ENCODE measurements around the gene SUMO3.

The SUMO3 gene

DNA sequence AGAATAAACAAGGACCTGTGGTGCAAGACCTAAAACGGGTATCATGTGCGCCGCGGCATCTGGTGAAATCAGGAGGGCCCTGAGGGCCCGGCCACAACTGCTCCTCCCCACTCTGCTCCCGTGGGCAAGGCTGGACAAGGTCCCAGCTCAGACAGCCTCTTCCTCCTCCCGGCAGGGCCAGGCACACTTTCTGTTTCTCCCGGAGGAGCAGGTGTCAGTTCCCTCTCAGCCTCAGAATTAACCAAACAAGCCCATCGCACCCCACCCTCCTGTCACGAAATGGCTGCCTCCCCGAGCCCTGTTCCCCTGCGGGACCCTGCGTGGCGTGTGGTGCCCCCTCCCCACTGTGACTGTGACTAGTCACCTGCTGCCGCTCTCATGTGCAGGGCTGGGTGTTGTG is 40.4 kb upstream of the SUMO3 start:
- TF ChIP-seq, protein P1, sequence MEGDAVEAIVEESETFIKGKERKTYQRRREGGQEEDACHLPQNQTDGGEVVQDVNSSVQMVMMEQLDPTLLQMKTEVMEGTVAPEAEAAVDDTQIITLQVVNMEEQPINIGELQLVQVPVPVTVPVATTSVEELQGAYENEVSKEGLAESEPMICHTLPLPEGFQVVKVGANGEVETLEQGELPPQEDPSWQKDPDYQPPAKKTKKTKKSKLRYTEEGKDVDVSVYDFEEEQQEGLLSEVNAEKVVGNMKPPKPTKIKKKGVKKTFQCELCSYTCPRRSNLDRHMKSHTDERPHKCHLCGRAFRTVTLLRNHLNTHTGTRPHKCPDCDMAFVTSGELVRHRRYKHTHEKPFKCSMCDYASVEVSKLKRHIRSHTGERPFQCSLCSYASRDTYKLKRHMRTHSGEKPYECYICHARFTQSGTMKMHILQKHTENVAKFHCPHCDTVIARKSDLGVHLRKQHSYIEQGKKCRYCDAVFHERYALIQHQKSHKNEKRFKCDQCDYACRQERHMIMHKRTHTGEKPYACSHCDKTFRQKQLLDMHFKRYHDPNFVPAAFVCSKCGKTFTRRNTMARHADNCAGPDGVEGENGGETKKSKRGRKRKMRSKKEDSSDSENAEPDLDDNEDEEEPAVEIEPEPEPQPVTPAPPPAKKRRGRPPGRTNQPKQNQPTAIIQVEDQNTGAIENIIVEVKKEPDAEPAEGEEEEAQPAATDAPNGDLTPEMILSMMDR (IDR thresholded peaks at IDR 0.05; ENCODE audit: borderline replicate concordance, control extremely low read depth, extremely low read depth, insufficient read depth, missing control alignments) = no peak
- in situ Hi-C loops (cut with MboI; ENCODE audit: low sequenced_read_pairs, unreplicated experiment) = no loop called here
- DNase-seq (ENCODE audit: low spot score) = no peak

DNA sequence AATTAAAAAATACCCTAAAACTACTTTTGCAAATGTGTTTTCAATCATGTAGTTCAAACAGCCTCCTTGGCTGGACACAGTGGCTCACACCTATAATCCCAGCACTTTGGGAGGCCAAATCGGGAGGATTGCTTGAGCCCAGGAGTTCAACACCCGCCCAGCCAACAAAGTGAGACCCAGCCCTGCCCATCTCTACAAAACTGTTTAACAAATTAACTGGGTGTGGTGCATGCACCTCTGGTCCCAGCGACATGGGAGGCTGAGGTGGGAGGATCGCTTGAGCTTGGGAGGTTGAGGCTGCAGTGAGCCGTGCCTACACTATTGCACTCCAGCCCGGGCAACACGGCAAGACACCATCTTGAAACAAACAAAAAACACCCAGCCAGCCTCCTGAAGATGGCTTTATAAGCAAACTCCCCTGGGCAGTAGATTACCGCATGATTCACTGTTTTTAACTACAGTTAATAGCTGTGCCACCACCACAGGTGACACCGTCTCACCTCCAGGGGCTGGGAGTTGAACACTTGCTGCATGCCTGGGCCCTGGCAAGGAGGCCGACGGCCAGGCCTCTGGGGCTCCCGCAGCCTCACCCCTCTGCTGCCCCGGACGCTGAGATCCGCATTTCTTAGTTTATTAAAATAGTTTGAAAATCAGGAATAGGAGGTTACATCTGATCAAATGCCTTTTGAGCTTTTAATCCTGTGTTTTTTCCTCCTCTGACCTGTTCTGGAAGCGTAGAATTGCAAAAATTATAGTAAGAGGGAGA is 39.4 kb upstream of the SUMO3 start:
- no peak for DNase-seq (ENCODE audit: low spot score)
- in situ Hi-C loops (cut with MboI; ENCODE audit: low sequenced_read_pairs, unreplicated experiment) = no loop called here
- TF ChIP-seq, protein P1 (IDR thresholded peaks at IDR 0.05; ENCODE audit: borderline replicate concordance, control extremely low read depth, extremely low read depth, insufficient read depth, missing control alignments) = no peak

- TF ChIP-seq, protein P1 (IDR thresholded peaks at IDR 0.05; ENCODE audit: borderline replicate concordance, control extremely low read depth, extremely low read depth, insufficient read depth, missing control alignments) = no peak
- in situ Hi-C loops (cut with MboI; ENCODE audit: low sequenced_read_pairs, unreplicated experiment) = no loop called here
- no peak for DNase-seq (ENCODE audit: low spot score)
Measured at GRCh38 chr21:44856131-44856530, 38.3 kb upstream of the SUMO3 start.

- DNase-seq (ENCODE audit: low spot score) = no peak
- in situ Hi-C loops (cut with MboI; ENCODE audit: low sequenced_read_pairs, unreplicated experiment) = no loop called here
- TF ChIP-seq, protein P1 (IDR thresholded peaks at IDR 0.05; ENCODE audit: borderline replicate concordance, control extremely low read depth, extremely low read depth, insufficient read depth, missing control alignments) = no peak
Measured at GRCh38 chr21:44855572-44855971, 37.7 kb upstream of the SUMO3 start.

DNA sequence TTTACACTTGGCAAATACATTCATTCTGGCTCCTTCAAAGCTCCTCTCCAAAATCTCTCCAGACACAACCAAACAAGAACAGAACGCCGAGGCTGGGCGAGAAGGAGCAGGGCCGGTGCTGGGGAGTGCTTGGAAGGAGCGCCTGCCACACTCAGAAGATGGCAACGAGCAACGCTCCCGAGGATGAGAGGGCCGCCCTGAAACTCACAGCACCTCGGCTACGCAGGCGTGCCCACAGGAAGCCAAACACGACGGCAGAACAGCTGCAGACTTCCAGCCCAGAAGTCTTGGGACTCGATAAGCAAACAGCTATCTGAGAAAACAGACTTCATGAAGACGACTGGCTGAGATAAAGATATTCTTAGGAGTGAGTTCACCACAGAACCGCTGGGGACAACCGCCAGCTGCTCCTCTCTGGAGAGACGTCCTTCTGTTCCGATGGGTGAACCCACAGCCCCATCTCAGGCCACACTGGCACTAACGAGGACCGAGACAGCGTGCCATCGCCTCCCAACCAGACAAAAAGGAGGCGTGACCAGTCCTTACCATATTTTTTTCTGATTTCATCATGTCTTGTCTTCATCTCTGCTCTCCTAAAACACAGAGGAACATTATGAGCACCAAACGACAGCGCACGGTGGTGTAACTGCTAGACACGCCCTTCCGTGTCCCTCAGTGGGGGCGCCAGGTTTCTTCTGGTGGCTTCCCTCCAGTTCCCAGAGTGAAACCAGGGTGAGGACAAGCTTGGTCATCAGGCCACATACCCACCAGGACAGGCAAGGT is 37.0 kb upstream of the SUMO3 start:
- DNase-seq (ENCODE audit: low spot score) = no peak
- TF ChIP-seq, protein P1 (IDR thresholded peaks at IDR 0.05; ENCODE audit: borderline replicate concordance, control extremely low read depth, extremely low read depth, insufficient read depth, missing control alignments) = no peak
- in situ Hi-C loops (cut with MboI; ENCODE audit: low sequenced_read_pairs, unreplicated experiment) = no loop called here

- DNase-seq (ENCODE audit: low spot score) = no peak
- TF ChIP-seq, protein P1 (IDR thresholded peaks at IDR 0.05; ENCODE audit: borderline replicate concordance, control extremely low read depth, extremely low read depth, insufficient read depth, missing control alignments) = no peak
- in situ Hi-C loops (cut with MboI; ENCODE audit: low sequenced_read_pairs, unreplicated experiment) = no loop called here
Measured at GRCh38 chr21:44854391-44854663, 36.5 kb upstream of the SUMO3 start.
